SK-N-SH treated with all-trans-retinoic acid at 6 μM for 48 hours (cell line): ENCODE results near the gene CSDE1.

Experiments
- ATAC-seq: fragments of 200-7000 bp; cut with Tn5 transposase; 3 replicates; pipeline ENCODE4 v1.9.1; 2020; ENCODE audit warnings: mild to moderate bottlenecking, moderate library complexity
- BACH2 ChIP-seq: fragments of 250-450 bp; sonication (Bioruptor Pico); IDR thresholded peaks from 2 replicates; pipeline ENCODE4 v1.9.0; 2021; ENCODE audit warnings: mild to moderate bottlenecking, borderline replicate concordance
- CSDC2 ChIP-seq: fragments of 250-450 bp; sonication (Bioruptor Pico); IDR thresholded peaks from 2 replicates; pipeline ENCODE4 v1.5.0; 2020; ENCODE audit warnings: mild to moderate bottlenecking, moderate library complexity
- GLIS3 ChIP-seq: fragments of 250-450 bp; sonication (Bioruptor Pico); IDR thresholded peaks from 2 replicates; pipeline ENCODE4 v1.5.0; 2020; ENCODE audit warnings: mild to moderate bottlenecking, moderate library complexity
- ISL1 ChIP-seq: fragments of 250-450 bp; sonication (Bioruptor Pico); IDR thresholded peaks from 2 replicates; pipeline ENCODE4 v2.1.2; 2022; ENCODE audit warnings: mild to moderate bottlenecking, moderate library complexity
- OSR1 ChIP-seq: fragments of 250-450 bp; sonication (Bioruptor Pico); IDR thresholded peaks from 2 replicates; pipeline ENCODE4 v1.8.0; 2022; ENCODE audit warnings: moderate library complexity, mild to moderate bottlenecking, inconsistent platforms
- PPARA ChIP-seq: fragments of 250-450 bp; sonication (Bioruptor Pico); IDR thresholded peaks from 2 replicates; pipeline ENCODE4 v1.5.0; 2020; ENCODE audit warnings: mild to moderate bottlenecking, borderline replicate concordance
- SNAI2 ChIP-seq: fragments of 250-450 bp; sonication (Bioruptor Pico); IDR thresholded peaks from 2 replicates; pipeline ENCODE4 v1.5.0; 2020; ENCODE audit warnings: mild to moderate bottlenecking, moderate library complexity
- TCF4 ChIP-seq: fragments of 250-450 bp; sonication (Bioruptor Pico); IDR thresholded peaks from 2 replicates; pipeline ENCODE4 v1.8.0; 2021; ENCODE audit warnings: mild to moderate bottlenecking, moderate library complexity, borderline replicate concordance
- TOX ChIP-seq: fragments of 250-450 bp; sonication (Bioruptor Pico); IDR thresholded peaks from 2 replicates; pipeline ENCODE4 v1.8.0; 2021; ENCODE audit warnings: mild to moderate bottlenecking, moderate library complexity, borderline replicate concordance
- ZC3H10 ChIP-seq: fragments of 250-450 bp; sonication (Bioruptor Pico); IDR thresholded peaks from 2 replicates; pipeline ENCODE4 v1.5.1; 2021; ENCODE audit warnings: mild to moderate bottlenecking, moderate library complexity
- ZFP3 ChIP-seq: fragments of 250-450 bp; sonication (Bioruptor Pico); IDR thresholded peaks from 2 replicates; pipeline ENCODE4 v1.5.0; 2020; ENCODE audit warnings: mild to moderate bottlenecking, moderate library complexity
- ZFP30 ChIP-seq: fragments of 450-650 bp; formaldehyde crosslinking; IDR thresholded peaks from 2 replicates; pipeline ENCODE4 v1.5.0; 2022; ENCODE audit warnings: mild to moderate bottlenecking, moderate library complexity
- ZNF70 ChIP-seq: fragments of 450-650 bp; formaldehyde crosslinking; IDR thresholded peaks from 2 replicates; pipeline ENCODE4 v1.5.0; 2020; ENCODE audit warnings: mild to moderate bottlenecking, moderate library complexity
- ZNF8 ChIP-seq: fragments of 450-650 bp; formaldehyde crosslinking; IDR thresholded peaks from 2 replicates; pipeline ENCODE4 v1.5.0; 2020; ENCODE audit warnings: mild to moderate bottlenecking, moderate library complexity
- TF ChIP-seq, protein P1 (sequence below): fragments of 250-450 bp; sonication (Bioruptor Pico); IDR thresholded peaks from 2 replicates; pipeline ENCODE4 v1.8.0; 2020; ENCODE audit warnings: mild to moderate bottlenecking, moderate library complexity, borderline replicate concordance
- TF ChIP-seq, protein P2 (sequence below): fragments of 250-450 bp; sonication (Bioruptor Pico); IDR thresholded peaks from 2 replicates; pipeline ENCODE4 v1.5.0; 2020; ENCODE audit warnings: mild to moderate bottlenecking, moderate library complexity
- TF ChIP-seq, protein P3 (sequence below): fragments of 250-450 bp; sonication (Bioruptor Pico); IDR thresholded peaks from 2 replicates; pipeline ENCODE4 v1.5.1; 2020; ENCODE audit warnings: low read depth, mild to moderate bottlenecking, moderate library complexity
- TF ChIP-seq, protein P4 (sequence below): fragments of 250-450 bp; sonication (Bioruptor Pico); IDR thresholded peaks from 2 replicates; pipeline ENCODE4 v1.8.0; 2021; ENCODE audit warnings: low read depth, mild to moderate bottlenecking, moderate library complexity, borderline replicate concordance

Gene CSDE1

DNA sequence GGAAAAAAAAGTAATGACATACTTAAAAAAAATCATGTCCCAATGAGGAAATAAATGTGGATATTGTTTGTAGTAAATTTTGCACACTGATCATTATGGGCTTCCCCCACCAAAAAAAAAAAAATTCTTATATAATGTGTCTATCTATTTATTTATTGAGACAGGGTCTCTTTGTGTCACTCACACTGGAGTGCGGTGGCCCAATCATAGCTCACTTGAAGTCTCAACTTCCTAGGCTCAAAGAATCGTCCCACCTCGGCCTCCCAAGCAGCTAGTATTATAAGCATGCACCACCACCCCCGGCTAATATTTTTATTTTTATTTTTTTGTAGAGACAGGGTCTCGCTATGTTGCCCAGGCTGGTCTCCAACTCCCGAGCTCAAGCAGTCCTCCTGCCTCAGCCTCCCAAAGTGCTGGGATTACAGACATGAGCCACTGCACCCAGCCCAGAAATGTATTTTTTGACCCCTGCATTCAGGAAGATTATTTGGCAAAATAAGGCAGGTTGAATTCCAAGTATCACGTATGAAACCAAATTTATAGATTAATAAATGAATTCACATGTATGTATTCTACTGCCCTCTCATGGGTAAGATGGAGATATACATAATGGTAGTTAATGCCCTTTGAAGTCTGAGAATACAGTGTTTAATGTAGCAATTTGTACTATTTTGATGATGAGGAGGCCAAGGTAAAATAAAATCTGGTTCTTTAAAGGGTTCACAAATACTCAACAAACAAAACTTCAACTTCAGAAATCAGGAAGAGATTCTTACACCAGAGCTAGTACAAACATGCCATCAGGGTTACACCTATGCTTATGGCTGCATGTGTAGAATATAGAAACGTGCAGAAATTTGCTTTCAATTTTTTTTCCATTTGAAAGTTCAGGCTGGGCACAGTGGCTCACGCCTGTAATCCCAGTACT lies 86.5 kb downstream of the CSDE1 start (continued):
- TF ChIP-seq, protein P1, sequence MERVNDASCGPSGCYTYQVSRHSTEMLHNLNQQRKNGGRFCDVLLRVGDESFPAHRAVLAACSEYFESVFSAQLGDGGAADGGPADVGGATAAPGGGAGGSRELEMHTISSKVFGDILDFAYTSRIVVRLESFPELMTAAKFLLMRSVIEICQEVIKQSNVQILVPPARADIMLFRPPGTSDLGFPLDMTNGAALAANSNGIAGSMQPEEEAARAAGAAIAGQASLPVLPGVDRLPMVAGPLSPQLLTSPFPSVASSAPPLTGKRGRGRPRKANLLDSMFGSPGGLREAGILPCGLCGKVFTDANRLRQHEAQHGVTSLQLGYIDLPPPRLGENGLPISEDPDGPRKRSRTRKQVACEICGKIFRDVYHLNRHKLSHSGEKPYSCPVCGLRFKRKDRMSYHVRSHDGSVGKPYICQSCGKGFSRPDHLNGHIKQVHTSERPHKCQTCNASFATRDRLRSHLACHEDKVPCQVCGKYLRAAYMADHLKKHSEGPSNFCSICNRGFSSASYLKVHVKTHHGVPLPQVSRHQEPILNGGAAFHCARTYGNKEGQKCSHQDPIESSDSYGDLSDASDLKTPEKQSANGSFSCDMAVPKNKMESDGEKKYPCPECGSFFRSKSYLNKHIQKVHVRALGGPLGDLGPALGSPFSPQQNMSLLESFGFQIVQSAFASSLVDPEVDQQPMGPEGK, result no peak
- TF ChIP-seq, protein P2, sequence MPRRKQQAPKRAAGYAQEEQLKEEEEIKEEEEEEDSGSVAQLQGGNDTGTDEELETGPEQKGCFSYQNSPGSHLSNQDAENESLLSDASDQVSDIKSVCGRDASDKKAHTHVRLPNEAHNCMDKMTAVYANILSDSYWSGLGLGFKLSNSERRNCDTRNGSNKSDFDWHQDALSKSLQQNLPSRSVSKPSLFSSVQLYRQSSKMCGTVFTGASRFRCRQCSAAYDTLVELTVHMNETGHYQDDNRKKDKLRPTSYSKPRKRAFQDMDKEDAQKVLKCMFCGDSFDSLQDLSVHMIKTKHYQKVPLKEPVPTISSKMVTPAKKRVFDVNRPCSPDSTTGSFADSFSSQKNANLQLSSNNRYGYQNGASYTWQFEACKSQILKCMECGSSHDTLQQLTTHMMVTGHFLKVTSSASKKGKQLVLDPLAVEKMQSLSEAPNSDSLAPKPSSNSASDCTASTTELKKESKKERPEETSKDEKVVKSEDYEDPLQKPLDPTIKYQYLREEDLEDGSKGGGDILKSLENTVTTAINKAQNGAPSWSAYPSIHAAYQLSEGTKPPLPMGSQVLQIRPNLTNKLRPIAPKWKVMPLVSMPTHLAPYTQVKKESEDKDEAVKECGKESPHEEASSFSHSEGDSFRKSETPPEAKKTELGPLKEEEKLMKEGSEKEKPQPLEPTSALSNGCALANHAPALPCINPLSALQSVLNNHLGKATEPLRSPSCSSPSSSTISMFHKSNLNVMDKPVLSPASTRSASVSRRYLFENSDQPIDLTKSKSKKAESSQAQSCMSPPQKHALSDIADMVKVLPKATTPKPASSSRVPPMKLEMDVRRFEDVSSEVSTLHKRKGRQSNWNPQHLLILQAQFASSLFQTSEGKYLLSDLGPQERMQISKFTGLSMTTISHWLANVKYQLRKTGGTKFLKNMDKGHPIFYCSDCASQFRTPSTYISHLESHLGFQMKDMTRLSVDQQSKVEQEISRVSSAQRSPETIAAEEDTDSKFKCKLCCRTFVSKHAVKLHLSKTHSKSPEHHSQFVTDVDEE (CRISPR knock-in tag), result no peak
- TF ChIP-seq TCF4 (CRISPR knock-in tag) (no peak), TOX (CRISPR knock-in tag) (no peak), GLIS3 (no peak), ZNF8 (CRISPR knock-in tag) (no peak), SNAI2 (CRISPR knock-in tag) (no peak), ZNF70 (no peak), BACH2 (CRISPR knock-in tag) (no peak), CSDC2 (CRISPR knock-in tag) (no peak)

DNA sequence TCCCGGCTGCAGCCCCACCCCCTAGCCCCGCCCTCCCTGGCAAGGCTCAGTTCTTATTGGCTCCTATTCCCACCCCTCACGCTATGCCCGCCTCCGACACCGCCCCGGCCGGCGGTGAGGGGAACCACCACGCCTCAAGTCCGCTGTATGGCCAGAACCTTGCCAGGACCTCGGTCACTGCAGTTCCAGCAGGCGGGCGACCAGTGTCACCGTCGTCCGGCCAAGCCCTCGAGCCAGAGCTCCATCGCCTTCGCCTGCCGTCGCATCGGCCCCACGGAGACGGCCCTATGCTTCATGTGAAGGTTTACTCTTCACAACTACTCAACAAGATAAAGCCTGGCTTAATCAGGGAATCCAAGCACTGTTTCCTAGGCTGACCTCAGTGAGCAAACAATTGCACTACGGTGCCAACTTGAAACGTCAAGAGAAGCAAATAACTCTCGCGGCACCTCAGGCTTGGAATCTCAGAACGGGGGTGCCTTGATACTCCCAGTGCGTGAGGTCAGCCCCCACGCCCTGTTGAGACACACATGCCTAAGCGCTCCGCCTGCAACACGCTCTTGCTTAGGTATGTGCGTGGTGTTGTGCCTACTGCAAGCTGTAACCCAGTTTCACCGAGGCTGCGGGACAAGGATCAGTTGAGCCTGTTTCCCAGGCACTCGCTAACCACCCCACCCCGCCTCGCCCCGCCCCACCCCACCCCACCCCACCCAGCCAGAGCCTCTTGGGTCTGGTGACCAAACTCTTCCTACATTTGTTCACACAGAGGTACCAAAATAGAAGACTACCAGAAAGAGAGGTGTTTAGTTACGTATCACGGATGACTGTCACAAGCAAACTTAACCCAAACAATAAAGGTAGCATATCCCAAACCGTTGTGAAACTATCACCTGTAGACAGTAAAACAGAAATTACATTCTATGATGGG lies 87.4 kb downstream of the CSDE1 start:
- peak; percentile 99 for ATAC-seq
- TF ChIP-seq ZC3H10 (CRISPR knock-in tag) (no peak), OSR1 (CRISPR knock-in tag) (no peak), PPARA (no peak), CSDC2 (CRISPR knock-in tag) (no peak), GLIS3 (no peak)
- TF ChIP-seq, protein P1, result no peak
- TF ChIP-seq, protein P3, sequence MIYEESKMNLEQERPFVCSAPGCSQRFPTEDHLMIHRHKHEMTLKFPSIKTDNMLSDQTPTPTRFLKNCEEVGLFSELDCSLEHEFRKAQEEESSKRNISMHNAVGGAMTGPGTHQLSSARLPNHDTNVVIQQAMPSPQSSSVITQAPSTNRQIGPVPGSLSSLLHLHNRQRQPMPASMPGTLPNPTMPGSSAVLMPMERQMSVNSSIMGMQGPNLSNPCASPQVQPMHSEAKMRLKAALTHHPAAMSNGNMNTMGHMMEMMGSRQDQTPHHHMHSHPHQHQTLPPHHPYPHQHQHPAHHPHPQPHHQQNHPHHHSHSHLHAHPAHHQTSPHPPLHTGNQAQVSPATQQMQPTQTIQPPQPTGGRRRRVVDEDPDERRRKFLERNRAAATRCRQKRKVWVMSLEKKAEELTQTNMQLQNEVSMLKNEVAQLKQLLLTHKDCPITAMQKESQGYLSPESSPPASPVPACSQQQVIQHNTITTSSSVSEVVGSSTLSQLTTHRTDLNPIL, result no peak

DNA sequence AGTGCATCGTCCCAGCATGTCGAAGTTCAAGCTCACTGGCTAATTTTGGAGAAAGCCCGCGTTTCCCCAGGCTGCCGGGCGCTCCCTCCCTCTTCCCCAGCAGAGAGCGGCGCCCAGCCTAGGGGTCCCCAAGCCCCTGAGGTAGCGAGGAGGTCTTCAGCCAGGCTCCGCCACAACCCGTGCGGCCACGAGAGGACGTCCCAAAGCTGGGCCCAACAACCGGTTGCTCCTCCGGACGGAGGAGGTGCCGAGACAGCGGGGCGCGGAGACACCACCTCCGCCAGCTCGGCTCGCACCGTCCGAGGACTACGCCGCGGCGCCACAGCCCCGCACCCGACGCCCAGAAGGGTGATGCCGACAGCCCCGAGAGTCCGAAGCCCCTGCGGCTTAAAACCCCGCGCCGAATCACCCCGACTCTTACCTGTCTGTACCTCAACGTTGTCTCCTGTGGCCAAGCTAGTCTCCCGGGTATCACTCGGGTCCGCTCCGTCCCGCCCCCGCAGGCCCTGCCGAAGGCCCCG lies 88.2 kb downstream of the CSDE1 start, which contains the start of gene DENND2C:
DENND2C (minus strand) TSS at position 488 of the 521 bp plus-strand sequence. CDS start 44,065 bp downstream, outside the sequence.
- peak; percentile 77 for ATAC-seq
- TF ChIP-seq PPARA (no peak), ZNF70 (no peak), ZFP30 (no peak), ZFP3 (CRISPR knock-in tag) (no peak), ISL1 (no peak), ZNF8 (CRISPR knock-in tag) (no peak), TCF4 (CRISPR knock-in tag) (no peak)
- TF ChIP-seq, protein P4, sequence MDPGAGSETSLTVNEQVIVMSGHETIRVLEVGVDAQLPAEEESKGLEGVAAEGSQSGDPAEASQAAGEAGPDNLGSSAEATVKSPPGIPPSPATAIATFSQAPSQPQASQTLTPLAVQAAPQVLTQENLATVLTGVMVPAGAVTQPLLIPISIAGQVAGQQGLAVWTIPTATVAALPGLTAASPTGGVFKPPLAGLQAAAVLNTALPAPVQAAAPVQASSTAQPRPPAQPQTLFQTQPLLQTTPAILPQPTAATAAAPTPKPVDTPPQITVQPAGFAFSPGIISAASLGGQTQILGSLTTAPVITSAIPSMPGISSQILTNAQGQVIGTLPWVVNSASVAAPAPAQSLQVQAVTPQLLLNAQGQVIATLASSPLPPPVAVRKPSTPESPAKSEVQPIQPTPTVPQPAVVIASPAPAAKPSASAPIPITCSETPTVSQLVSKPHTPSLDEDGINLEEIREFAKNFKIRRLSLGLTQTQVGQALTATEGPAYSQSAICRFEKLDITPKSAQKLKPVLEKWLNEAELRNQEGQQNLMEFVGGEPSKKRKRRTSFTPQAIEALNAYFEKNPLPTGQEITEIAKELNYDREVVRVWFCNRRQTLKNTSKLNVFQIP (CRISPR knock-in tag), result no peak
- TF ChIP-seq, protein P1, result no peak
- TF ChIP-seq, protein P2 (CRISPR knock-in tag), result no peak
